ENCODE results near the gene SEMA6B.
A peak's percentile ranks its signal among the peaks of the same experiment; 100 is the strongest.
"Not testable (repeated sequence)": the region's sequence is repeated elsewhere in the genome, so short reads cannot be mapped to it uniquely, and the experiment has no call there.

Gene SEMA6B

GRCh38 chr19:4552525-4552819 lies 7.0 kb downstream of the SEMA6B start:
- no peaks in the 10 kb centered on the region for H3K4me1 ChIP-seq (ENCODE audit: control insufficient read depth, insufficient read depth, low read length)
- no peak overlapping the region for H3K9ac ChIP-seq (ENCODE audit: low read length)
- no peaks in the 10 kb centered on the region for H3K36me3 ChIP-seq (ENCODE audit: control insufficient read depth, insufficient read depth, low read length, severe bottlenecking)
- no peak overlapping the region for H3K4me3 ChIP-seq (ENCODE audit: low read length)
- DNase-seq (ENCODE audit: low read depth), result no peak
- peaks cover 46% of the 10 kb centered on the region for H3K27me3 ChIP-seq (replicated peaks; ENCODE audit: control insufficient read depth, insufficient read depth, low read length)
- no peaks in the 10 kb centered on the region for H3K9me3 ChIP-seq (ENCODE audit: control insufficient read depth, low read length)

- DNase-seq (ENCODE audit: low read depth), result no peak
- Histone ChIP-seq H3K9ac (ENCODE audit: low read length) (no peak overlapping the region), H3K36me3 (ENCODE audit: control insufficient read depth, insufficient read depth, low read length, severe bottlenecking) (no peaks in the 10 kb centered on the region), H3K9me3 (ENCODE audit: control insufficient read depth, low read length) (no peaks in the 10 kb centered on the region), H3K4me1 (ENCODE audit: control insufficient read depth, insufficient read depth, low read length) (no peaks in the 10 kb centered on the region), H3K4me3 (ENCODE audit: low read length) (no peak overlapping the region), H3K27me3 (replicated peaks; ENCODE audit: control insufficient read depth, insufficient read depth, low read length) (peaks cover 36% of the 10 kb centered on the region)
Measured at GRCh38 chr19:4550479-4551050, 8.9 kb downstream of the SEMA6B start.

GRCh38 chr19:4550018-4550417 lies 9.5 kb downstream of the SEMA6B start:
- Histone ChIP-seq H3K4me3 (ENCODE audit: low read length) (no peak overlapping the region), H3K9me3 (ENCODE audit: control insufficient read depth, low read length) (no peaks in the 10 kb centered on the region), H3K4me1 (ENCODE audit: control insufficient read depth, insufficient read depth, low read length) (no peaks in the 10 kb centered on the region), H3K9ac (ENCODE audit: low read length) (no peak overlapping the region), H3K27me3 (replicated peaks; ENCODE audit: control insufficient read depth, insufficient read depth, low read length) (peaks cover 31% of the 10 kb centered on the region), H3K36me3 (ENCODE audit: control insufficient read depth, insufficient read depth, low read length, severe bottlenecking) (no peaks in the 10 kb centered on the region)
- DNase-seq (ENCODE audit: low read depth), result no peak

GRCh38 chr19:4548238-4548584 lies 11.3 kb downstream of the SEMA6B start:
- Histone ChIP-seq H3K27me3 (replicated peaks; ENCODE audit: control insufficient read depth, insufficient read depth, low read length) (peaks cover 17% of the 10 kb centered on the region), H3K4me3 (ENCODE audit: low read length) (no peak overlapping the region), H3K9me3 (ENCODE audit: control insufficient read depth, low read length) (no peaks in the 10 kb centered on the region), H3K36me3 (ENCODE audit: control insufficient read depth, insufficient read depth, low read length, severe bottlenecking) (no peaks in the 10 kb centered on the region), H3K4me1 (ENCODE audit: control insufficient read depth, insufficient read depth, low read length) (no peaks in the 10 kb centered on the region), H3K9ac (ENCODE audit: low read length) (no peak overlapping the region)
- no peak for DNase-seq (ENCODE audit: low read depth)

GRCh38 chr19:4547303-4548237 lies 11.9 kb downstream of the SEMA6B start:
- DNase-seq (ENCODE audit: low read depth), result peak; percentile 6
- H3K36me3 ChIP-seq (ENCODE audit: control insufficient read depth, insufficient read depth, low read length, severe bottlenecking), result no peaks in the 10 kb centered on the region
- no peaks in the 10 kb centered on the region for H3K4me1 ChIP-seq (ENCODE audit: control insufficient read depth, insufficient read depth, low read length)
- no peaks in the 10 kb centered on the region for H3K9me3 ChIP-seq (ENCODE audit: control insufficient read depth, low read length)
- H3K4me3 ChIP-seq (ENCODE audit: low read length), result no peak overlapping the region
- no peak overlapping the region for H3K9ac ChIP-seq (ENCODE audit: low read length)
- peaks cover 17% of the 10 kb centered on the region for H3K27me3 ChIP-seq (replicated peaks; ENCODE audit: control insufficient read depth, insufficient read depth, low read length)

GRCh38 chr19:4543842-4544647 lies 15.4 kb downstream of the SEMA6B start:
- no peak overlapping the region for H3K9ac ChIP-seq (ENCODE audit: low read length)
- peaks cover 9% of the 10 kb centered on the region for H3K4me1 ChIP-seq (ENCODE audit: control insufficient read depth, insufficient read depth, low read length)
- no peaks in the 10 kb centered on the region for H3K36me3 ChIP-seq (ENCODE audit: control insufficient read depth, insufficient read depth, low read length, severe bottlenecking)
- peaks cover 4% of the 10 kb centered on the region for H3K9me3 ChIP-seq (ENCODE audit: control insufficient read depth, low read length)
- H3K4me3 ChIP-seq (ENCODE audit: low read length), result no peak overlapping the region
- no peak for DNase-seq (ENCODE audit: low read depth)
- H3K27me3 ChIP-seq (replicated peaks; ENCODE audit: control insufficient read depth, insufficient read depth, low read length), result peaks cover 9% of the 10 kb centered on the region

- Histone ChIP-seq H3K9me3 (ENCODE audit: control insufficient read depth, low read length) (peaks cover 4% of the 10 kb centered on the region), H3K4me3 (ENCODE audit: low read length) (no peak overlapping the region), H3K4me1 (ENCODE audit: control insufficient read depth, insufficient read depth, low read length) (peaks cover 9% of the 10 kb centered on the region), H3K27me3 (replicated peaks; ENCODE audit: control insufficient read depth, insufficient read depth, low read length) (peaks cover 13% of the 10 kb centered on the region), H3K9ac (ENCODE audit: low read length) (no peak overlapping the region), H3K36me3 (ENCODE audit: control insufficient read depth, insufficient read depth, low read length, severe bottlenecking) (no peaks in the 10 kb centered on the region)
- no peak for DNase-seq (ENCODE audit: low read depth)
Measured at GRCh38 chr19:4542896-4543841, 16.3 kb downstream of the SEMA6B start.

- not testable (repeated sequence) for H3K9me3 ChIP-seq (ENCODE audit: control insufficient read depth, low read length); H3K9ac ChIP-seq (ENCODE audit: low read length); H3K4me3 ChIP-seq (ENCODE audit: low read length); DNase-seq (ENCODE audit: low read depth); H3K36me3 ChIP-seq (ENCODE audit: control insufficient read depth, insufficient read depth, low read length, severe bottlenecking)
- peaks cover 21% of the 10 kb centered on the region for H3K27me3 ChIP-seq (replicated peaks; ENCODE audit: control insufficient read depth, insufficient read depth, low read length)
- peaks cover 13% of the 10 kb centered on the region for H3K4me1 ChIP-seq (ENCODE audit: control insufficient read depth, insufficient read depth, low read length)
Measured at GRCh38 chr19:4541806-4542145, 17.7 kb downstream of the SEMA6B start.

- peaks cover 4% of the 10 kb centered on the region for H3K9me3 ChIP-seq (ENCODE audit: control insufficient read depth, low read length)
- H3K9ac ChIP-seq (ENCODE audit: low read length), result no peak overlapping the region
- H3K27me3 ChIP-seq (replicated peaks; ENCODE audit: control insufficient read depth, insufficient read depth, low read length), result peaks cover 25% of the 10 kb centered on the region
- H3K36me3 ChIP-seq (ENCODE audit: control insufficient read depth, insufficient read depth, low read length, severe bottlenecking), result no peaks in the 10 kb centered on the region
- no peak for DNase-seq (ENCODE audit: low read depth)
- peaks cover 16% of the 10 kb centered on the region for H3K4me1 ChIP-seq (ENCODE audit: control insufficient read depth, insufficient read depth, low read length)
- H3K4me3 ChIP-seq (ENCODE audit: low read length), result no peak overlapping the region
Measured at GRCh38 chr19:4541114-4541805, 18.2 kb downstream of the SEMA6B start.

GRCh38 chr19:4539693-4540581 lies 19.5 kb downstream of the SEMA6B start, which contains the start of gene LRG1:
Gene LRG1 (minus strand): TSS chr19:4540036. CDS start chr19:4540013, 23 bp downstream.
- Histone ChIP-seq H3K4me3 (ENCODE audit: low read length) (no peak within 1 kb of the TSS), H3K4me1 (ENCODE audit: control insufficient read depth, insufficient read depth, low read length) (peaks cover 20% of the 10 kb centered on the region)
- no peak for DNase-seq (ENCODE audit: low read depth)

More at GRCh38 chr19:4539693-4540581, 19.5 kb downstream of the SEMA6B start, which contains the start of gene LRG1:
- peaks cover 4% of the 10 kb centered on the region for H3K9me3 ChIP-seq (ENCODE audit: control insufficient read depth, low read length)
- no peak within 1 kb of the TSS for H3K9ac ChIP-seq (ENCODE audit: low read length)
- peaks cover 36% of the 10 kb centered on the region for H3K27me3 ChIP-seq (replicated peaks; ENCODE audit: control insufficient read depth, insufficient read depth, low read length)
- H3K36me3 ChIP-seq (ENCODE audit: control insufficient read depth, insufficient read depth, low read length, severe bottlenecking), result no peaks in the 10 kb centered on the region
